T-helper 2 cell treated with Interferon-gamma antibody and Interleukin-4, amounts not matched to agents 100 ng/mL and 5 ng/mL, for 36 hours (primary cell): ENCODE data around the gene ACVR2B. TPM values are rescaled to one million over a fixed set of nuclear protein-coding genes. Genes with fewer than 3 reads are reported as not detected.

Experiments
- intact Hi-C: fragments of 100-400 bp; cut with micrococcal nuclease; formaldehyde crosslinking; loops from one replicate; pipeline ENCODE4 v1.15.1; 2023
- total RNA-seq: library from RNA; stranded (reverse); gene quantifications from 2 replicates; pipeline ENCODE4 v1.2.3, GENCODE V29; 2022

The ACVR2B gene
- total RNA-seq, 1 donor from 2014 or later, result 6.8 TPM

DNA sequence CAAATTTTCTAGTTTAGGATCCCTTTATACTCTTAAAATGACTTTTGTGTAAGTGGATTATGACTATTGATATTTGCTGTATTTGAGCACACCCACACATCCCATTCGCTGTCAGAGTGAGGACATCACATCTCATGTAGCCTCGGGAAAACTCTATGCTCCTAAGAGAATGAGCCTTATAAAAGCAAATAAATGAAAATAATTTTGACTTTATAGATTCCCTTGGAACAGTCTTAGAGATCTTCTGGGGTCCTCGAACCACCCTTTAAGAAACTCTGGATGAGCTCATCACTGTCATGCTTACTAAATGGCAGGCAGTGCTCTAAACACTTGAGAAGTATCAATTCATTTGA, 26.4 kb downstream of the ACVR2B start:
- intact Hi-C loops, result loop anchor here (2.0 kb wide), 1 partner anchor 133 kb away; the partner anchor contains the start of gene XYLB

DNA sequence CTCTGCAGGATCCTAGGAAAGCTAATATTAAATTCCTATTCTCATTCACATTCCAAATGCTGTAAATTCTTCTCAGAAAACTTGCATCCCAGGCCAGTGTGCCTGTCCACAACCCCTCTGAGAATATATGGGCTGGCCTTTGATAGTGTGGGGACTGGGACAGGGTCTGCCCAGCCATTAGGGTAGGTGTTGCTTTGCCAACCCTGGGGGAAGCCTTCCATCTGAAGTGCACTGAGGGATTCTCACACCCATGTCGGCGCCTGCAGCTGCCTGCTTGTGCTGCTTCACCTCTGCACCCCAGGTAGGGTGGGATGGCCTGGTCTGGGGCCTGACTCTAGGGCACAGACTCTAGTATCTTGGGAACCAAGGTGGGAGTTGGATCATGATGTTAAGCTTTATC, 27.2 kb downstream of the ACVR2B start:
- intact Hi-C loops, result loop anchor here (2.0 kb wide), 1 partner anchor 134 kb away; the partner anchor contains the start of gene XYLB

DNA sequence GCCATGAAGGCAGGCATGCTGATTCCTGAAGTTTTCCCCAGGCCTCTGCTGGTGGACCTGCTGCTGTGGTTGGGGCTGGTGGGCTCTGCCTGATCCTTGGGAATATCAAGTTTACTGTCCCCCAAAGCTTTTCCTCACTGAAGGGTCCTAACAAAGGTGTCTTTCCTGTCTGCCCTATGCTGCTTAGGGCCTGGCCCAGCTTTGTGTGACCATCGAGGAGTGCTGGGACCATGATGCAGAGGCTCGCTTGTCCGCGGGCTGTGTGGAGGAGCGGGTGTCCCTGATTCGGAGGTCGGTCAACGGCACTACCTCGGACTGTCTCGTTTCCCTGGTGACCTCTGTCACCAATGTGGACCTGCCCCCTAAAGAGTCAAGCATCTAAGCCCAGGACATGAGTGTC, 29.3 kb downstream of the ACVR2B start:
- intact Hi-C loops, result no loop called here

DNA sequence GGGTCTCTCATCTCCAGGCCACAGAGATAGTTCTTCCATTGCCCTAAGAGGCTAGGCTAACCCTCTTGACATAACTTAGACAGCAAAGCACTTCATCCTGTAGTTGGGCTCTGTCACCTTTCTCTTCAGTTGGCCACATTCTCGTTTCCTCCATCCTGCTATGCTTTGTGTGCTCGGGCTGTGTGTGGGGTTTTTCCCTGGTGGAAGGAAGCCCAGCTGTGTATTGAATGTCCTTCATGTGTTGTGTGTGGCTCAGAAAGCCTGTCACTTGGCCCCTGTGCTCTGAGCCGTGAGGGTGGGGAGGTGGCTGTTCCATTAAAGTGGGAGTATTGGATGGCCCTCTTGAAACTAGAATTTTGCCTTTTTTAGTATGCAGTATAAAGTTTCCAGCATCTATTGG, 33.6 kb downstream of the ACVR2B start:
- intact Hi-C loops, result no loop called here

DNA sequence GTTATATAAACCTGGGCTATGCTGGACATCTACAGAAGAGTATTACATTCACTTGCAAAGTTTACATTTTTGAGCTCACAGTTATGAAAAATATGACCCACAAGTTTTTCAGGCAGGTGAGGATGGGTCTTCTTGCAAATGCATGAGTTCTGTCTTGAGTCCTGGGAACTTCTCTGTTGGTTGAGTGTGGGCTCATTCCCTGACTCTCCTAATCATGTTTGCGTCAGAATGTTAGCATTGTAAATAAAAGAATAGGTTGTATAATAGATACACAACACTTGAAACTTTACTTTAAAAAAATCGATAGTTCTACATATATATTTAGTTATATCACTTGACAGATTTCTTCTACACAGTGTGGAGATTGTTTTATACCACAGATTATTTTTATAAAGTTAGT, 35.3 kb downstream of the ACVR2B start:
- intact Hi-C loops, result no loop called here

DNA sequence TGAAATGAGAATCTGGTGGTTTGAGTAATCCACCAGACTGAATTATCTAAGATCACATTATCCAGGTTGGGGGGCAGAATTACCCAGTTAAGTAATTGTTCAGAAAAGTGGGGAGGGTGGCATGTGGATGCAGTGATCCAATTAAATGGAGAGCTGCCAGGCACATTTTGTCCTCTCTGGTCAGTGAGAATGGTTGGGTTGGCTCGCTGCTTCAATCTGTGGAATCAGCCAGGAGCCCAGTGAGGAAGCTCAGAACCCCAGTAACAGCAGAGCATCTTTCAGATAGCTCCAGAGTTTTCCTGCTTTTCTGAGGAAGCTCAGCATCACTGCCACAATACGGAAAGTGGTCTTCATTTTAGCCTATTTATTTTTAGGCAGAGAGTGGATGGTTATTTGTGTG, 36.1 kb downstream of the ACVR2B start:
- intact Hi-C loops, result no loop called here

DNA sequence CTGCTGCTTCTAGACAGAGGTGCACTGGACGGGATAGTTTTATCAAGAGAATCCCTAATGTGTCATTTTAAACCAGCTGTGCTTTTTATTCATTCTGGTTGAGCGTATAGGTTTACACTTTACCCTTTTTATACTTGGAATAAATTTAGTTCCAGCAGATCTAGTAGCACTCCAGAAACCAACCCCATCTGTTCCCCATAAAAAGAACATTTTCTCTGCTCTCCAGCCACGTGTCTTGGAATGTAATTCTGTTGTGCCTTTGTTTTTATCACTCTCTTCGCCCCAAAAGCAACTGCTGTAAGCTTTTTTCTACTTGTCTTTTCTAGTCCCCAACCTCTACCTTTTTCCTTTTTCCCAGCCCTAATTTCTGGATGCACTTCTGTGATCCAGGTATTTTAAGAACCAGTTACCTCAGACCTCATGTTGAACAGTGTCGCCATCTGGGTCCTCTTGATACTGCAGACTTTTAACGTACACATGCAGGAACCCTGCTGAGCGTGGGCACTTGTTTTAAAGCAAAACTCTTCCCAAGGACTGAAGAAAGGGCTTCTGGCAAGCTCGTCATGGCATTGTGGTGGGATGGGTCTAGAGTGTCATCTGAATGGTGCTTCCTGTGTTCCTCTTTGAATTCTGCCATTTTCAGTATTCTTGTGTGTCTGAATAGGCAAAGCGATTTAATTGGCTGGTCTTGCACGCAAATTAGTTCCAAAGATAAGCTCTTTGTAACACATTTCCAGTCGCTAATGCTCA, 36.8 kb downstream of the ACVR2B start:
- intact Hi-C loops, result no loop called here

DNA sequence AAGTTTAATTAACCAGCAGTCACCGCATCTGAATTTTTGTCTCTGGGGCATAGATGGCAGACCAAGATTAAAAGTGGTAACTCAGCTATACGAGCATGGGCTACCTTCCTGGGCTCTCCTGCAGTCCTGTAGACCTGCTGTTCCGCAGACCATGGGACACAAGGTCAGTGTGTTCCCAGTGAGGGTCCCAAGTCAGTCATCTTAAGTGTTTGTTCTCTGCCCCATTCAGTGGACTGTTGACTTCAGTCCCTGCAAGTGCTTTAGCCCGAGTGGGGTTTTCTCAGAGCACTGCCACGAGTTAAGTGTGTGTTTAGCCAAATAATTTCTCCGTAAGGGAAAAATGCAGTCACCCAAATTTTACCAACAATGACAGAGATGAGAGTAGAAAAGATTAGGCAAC, 37.5 kb downstream of the ACVR2B start:
- intact Hi-C loops, result no loop called here

DNA sequence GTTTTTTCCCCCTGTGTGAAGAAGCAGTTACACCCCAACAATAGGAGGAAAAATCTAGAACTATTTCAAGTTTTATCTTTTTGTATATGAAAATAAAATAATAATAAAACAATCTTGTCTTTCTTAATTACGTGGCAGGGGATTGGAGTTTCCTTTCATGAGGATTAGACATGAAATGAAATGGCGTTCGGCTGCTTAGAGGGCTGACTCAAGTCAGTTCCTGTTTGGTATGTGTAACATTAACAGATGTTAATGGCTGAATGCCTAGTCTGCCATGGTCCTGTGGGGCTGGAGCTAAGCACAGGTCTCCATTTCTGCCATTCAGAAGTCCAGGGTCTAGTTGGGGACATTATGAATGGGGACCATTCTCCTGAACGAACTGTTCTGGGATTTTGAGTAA, 39.3 kb downstream of the ACVR2B start:
- intact Hi-C loops, result no loop called here

DNA sequence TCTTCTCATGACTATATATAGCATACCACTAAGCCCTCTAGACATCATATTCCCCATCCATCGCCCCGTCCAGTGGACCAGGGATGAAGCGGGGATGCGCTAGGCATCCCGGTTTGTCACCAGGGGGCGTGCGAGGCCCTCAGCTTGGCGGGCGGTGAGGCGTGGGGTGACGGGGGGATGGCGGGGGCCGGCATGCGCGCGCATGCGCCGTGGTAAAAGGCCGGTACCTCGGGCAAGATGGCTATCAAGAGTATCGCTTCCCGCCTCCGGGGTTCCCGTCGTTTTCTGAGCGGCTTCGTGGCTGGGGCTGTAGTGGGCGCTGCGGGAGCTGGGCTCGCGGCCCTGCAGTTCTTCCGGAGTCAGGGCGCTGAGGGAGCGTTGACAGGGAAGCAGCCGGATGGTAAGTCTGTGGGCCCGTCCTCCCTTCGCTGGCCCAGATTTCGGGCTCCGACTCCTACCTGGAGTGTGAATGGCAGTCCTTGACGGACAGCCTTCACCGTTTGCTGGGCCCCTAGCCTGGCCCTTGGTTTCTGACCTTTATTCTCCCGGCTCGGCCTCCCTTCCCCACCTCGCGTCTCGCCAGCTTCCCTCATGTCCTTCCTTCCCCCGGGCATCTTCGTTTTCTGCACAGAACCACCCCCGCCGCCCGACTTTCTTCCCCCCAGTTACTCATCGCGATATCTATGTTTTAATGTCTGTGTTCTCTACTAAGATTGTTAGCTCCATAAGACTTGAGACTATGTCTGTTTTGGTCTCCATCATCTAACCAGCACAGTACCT, 42.6 kb downstream of the ACVR2B start, which contains the start of gene EXOG:
TSS of gene EXOG (plus strand) at position 210 of the 780 bp plus-strand sequence. CDS start at position 238, 28 bp downstream.
- intact Hi-C loops, result loop anchor here (1.0 to 5.0 kb wide), 6 partner anchors 25 to 504 kb away; partner anchors contain the start of genes ACAA1 and XYLB

DNA sequence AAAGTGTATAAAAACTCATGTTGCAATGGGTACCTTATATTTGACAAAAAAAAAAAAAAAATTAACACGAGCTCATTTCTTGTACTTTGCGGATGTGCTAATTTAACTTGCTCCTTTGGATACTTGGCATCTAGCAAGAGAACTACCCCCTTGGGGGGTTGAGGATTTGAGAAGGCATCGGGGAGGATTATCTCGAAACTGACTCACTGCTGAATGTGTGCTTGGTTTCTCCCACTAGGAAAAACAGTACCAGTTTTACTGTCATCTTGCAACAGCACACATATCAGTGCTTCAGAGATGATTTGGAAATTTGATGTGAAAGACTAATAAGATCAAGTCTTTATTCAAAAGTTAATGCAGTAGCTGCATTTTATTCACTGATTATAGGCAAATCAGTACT, 43.3 kb downstream of the ACVR2B start:
- intact Hi-C loops, result loop anchor here (5.0 kb wide), 1 partner anchor 150 kb away; the partner anchor contains the start of gene XYLB

DNA sequence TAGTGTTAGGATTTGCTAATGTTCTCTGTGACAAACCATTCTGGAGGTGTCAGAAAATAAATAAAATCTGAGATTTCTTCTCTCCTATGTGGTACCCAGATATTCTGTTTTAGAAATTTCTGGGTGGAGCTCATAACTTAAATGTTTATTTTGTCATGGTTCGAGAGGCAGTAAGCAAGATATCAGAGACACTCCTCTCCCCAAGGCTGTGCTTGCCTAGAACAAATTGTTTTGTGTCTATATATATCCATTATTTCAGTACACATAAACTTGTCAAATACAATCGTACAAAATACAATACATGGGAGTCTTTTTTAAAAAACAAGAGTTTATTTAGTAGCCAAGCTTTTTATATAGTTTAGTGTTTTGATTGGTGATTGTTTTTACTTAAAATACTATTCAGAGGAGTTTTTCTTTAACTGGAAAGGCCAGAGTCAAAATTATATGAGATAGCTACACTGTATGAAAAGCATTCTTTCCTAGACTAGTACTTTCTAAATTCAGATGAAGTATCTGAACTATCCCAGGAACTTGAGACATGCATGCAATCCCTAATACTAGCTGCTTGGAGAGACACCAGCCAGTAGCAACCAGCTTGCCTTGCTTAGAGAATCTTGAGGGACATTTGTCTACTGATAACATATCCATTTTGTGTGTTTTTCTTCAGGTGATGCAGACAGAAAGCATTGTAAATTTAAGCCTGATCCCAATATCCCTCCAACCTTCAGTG, 47.2 kb downstream of the ACVR2B start:
- intact Hi-C loops, result no loop called here

DNA sequence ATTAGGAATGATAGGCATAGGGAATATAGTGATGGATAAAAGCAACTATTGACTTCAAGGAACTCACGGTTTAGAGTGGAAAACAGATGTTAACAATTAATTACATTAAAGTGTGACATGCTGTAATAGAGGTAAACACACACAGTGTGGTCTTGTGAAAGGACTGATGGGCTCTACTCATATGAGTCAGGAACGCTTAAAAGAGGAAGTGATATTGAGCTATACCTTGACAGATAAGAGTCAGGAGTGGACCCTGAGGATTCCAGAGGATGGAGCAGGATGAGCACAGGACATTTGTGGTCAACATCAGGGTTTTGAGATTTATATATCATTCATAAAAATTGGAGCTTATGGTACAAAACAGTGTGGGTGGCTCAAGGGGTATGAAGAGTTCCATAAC, 53.4 kb downstream of the ACVR2B start:
- intact Hi-C loops, result no loop called here

DNA sequence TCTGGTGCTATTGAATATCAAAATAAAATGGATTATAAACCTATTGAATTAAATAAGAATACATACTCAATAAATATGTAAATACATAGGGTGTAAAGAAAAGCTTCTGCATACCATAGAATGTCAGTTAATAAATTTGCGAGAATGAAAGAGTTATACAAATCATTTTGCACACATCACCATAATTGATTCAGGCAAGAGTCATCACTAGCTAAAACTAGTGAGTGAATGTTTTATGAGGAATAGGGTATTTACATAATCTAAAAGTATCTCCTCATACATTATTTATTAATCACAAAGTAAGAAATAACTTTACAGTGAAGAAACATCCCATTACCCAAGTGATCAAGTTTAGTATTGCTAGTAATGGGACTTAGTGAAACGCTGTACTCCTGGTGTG, 56.0 kb downstream of the ACVR2B start:
- intact Hi-C loops, result no loop called here

DNA sequence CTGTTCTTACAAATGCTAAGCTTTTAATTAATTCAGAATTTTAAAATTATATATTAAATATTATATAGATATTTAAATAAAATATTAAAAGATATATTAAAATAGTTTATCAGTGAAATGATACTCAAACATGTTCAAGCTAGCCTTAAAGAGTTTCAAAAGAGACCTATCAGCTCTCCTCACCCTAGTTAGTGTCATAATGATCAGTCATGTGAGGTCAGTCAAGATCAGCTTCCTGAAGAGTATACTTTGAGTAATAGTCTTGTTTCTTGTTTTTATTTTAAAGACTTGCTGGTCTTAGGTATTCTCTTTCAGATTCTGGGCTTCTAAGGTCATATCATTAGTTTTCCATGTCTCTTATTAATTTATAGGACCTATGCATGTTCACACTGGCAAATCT, 56.9 kb downstream of the ACVR2B start:
- intact Hi-C loops, result no loop called here

DNA sequence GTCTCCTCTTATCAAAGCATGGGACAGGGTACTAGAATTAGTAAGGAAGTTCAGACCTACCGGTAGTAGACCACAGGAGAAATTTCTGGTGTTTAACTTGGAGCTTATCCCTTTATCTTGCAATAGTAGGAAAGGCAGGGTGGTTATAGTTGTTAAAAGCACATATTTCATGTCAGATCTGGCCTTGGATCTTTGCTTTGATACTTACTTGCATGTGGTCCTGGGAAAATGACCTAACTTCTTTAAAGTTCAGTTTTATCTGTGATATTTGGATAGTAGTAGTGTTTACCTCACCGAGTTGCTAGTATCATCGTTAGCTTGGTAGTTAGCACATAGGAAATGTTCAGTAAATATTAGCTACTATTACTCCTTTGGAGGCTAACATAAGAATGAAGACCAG, 57.9 kb downstream of the ACVR2B start:
- intact Hi-C loops, result no loop called here

DNA sequence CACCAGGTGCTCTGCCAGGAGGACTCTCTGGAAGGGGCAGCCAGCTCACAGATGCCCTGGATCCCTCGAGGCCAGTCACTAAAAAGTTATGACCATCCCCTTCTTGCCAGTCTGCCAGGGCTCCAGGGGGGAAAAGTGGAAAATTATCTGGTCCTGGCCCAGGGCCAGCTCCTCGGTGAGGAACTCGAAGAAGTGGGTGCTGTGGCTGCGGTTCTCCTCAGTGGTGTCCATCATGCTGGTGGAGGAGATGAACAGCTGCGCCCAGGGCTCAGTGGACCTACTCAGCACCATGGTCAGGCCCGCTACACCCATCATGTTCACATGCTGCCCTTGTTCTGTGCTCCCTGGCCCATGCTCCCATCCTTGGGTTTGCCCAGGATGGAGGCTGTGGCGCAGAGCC, 61.7 kb downstream of the ACVR2B start:
- intact Hi-C loops, result no loop called here

DNA sequence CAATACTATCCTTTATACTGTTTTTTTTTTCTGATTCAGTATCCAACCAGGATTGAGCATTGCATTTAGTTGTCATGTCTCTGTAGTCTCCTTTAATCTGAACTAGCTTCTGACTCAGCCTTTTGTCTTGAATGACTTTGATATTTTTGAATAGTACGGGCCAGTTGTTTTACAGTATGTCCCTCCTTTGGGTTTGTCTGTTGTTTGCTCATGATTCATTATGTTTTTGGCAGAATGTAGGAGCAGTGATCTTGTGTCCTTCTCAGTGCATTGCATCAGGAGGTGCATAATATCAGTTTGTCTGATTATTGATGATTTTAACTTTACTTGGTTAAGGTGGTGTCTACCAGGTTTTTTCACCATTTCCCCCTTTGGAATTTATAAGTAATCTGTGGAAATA, 63.0 kb downstream of the ACVR2B start:
- intact Hi-C loops, result no loop called here

DNA sequence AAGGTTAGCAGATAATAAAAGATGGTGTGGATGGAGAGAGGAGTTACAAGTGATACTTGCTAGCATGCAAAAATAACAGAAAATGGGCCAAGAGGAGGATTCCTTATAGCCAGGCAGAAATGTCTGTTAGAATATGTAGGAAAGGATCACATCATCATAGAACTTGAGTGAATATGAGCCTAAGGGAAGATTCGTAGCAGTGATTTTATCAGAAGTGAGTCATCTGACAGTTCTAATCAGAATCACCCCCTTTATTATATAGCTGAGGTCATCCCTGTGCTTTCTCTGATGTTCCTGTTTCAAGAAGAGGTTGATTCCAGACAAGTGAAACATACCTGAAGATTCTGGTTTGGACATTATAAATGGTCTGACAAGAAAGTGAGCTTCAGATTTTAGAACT, 65.3 kb downstream of the ACVR2B start:
- intact Hi-C loops, result loop anchor here (1.0 kb wide), 1 partner anchor 381 kb away; the partner anchor contains the start of gene MYD88

DNA sequence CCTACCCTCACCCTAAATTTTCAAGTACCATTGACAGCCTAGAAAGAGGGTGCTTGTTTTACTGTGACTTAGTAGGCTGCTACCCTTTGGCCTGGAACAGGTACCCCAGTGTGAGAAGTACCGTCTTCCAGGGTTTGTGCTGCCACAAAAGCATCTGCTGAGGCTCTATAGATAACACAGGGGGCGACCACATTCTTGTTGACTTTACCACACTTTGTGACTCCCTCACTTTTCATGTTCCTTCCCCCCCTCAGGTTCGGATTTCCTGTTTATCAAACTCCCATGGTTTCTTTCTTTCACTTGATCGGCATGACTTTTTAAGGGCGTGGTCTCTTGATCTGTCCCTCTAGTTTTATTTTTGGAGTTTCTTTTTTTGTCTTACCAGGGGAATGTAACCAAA, 66.0 kb downstream of the ACVR2B start:
- intact Hi-C loops, result loop anchor here (1.0 to 10.0 kb wide), 2 partner anchors 381 to 485 kb away; partner anchors contain the start of gene MYD88

DNA sequence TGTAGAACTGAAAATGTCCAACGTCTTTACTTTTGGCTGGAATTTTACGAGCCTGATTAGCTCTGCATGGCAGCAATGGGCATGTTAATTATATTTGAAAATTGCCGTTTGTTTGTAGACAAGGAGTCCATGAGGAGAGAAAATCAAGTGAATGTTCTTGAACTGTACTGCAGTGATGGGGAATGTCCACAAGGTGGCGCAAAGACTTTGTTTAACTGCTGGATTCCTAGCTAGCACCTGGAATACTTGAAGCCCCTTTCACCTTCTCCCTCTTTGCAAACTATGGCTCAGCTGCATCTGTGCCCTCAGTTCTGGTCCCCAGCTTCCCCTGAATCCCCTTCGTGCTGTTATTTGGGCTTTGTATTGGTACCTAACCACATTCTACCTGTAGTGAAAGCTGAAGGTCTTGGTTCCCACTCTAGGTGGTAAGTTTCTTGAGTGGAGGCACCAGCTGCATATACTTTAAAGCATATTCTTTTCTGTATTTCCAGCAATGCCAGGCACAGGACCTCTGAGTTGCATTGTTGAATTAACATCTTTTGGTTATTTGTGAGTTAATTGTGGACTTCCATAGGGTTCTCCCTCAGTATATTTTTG, 67.8 kb downstream of the ACVR2B start:
- intact Hi-C loops, result loop anchor here (1.0 to 10.0 kb wide), 4 partner anchors 25 to 483 kb away; partner anchors contain the start of gene EXOG
